ENCODE results near the gene MRPS33. TPM values are rescaled to one million over a fixed set of nuclear protein-coding genes. Genes with fewer than 3 reads are reported as not detected.

Gene MRPS33
- total and polyA plus RNA-seq, 2 of the 13 experiments (the other 11 are each of a cell fraction or from before 2014, with no cell fraction given) = 50.9 to 91.0 TPM

DNA sequence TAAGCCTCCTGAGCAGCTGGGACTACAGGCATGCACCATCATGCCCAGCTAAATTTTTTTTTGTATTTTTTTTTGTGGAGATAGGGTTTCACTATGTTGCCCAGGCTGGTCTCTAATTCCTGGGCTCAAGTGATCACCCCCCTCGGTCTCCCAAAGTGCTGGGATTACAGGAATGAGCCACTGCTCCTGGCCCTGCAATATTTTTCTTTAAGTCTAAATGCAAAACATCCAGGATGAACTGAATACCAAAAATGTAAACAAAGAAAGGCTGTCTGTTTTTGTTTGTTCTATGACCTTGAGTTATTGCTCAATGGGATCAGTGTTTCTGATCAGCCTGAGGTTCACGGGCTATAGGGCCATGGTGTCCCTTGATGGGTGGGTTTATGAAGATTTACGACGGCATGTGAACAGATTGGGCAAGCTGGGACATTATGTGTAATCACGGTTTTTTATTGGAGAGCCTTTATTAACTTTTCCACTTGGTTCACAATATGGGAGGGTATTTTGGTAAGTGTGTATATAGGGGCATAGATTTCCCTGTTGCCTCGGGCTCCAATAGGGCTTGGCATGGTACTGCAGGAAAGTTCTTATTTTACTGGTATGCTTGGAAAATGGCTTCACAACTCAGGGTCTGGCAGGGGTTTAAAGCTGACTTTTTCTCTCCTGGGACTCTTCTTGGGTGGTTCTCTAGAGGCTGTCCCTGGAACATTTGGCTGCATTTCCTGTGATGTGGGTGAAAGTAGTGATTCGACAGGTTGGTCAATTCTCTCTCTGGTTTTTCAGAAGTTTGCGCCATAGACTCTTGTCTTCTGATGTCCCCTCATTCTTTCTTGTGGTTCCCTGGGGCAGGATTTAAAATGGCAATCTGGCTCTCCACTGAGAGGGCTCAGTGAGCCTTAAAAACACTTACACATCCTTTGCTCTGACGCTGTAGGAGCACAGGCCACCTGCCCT lies 41.6 kb downstream of the MRPS33 start:
- peak; percentile 90 for DNase-seq (ENCODE audit: low spot score)
- H4K20me1 ChIP-seq (ENCODE audit: insufficient read depth, low read length) = no peaks in the 10 kb centered on the region
- peaks cover 76% of the 10 kb centered on the region for H3K4me1 ChIP-seq (ENCODE audit: insufficient read depth, low read length)
- peak overlapping the region; percentile 85 for H3K27ac ChIP-seq (ENCODE audit: extremely low read length, insufficient read depth, low read length)
- BruUV-seq (replicated peaks) = no TSS peak
- FAIRE-seq = peak; percentile 64
- H3K9ac ChIP-seq (ENCODE audit: insufficient read depth, low read depth, low read length) = peak overlapping the region; percentile 45
- peak overlapping the region; percentile 81 for H3K4me2 ChIP-seq (ENCODE audit: low read depth, low read length)
- in situ Hi-C loops (cut with HindIII; ENCODE audit: extremely low pct_ligation_motif_present, low pct_unique_long_range_greater_than_20kb) = no loop called here
- H3K9me3 ChIP-seq (ENCODE audit: low read length) = no peaks in the 10 kb centered on the region
- intact Hi-C loops (cut with micrococcal nuclease; ENCODE audit: unreplicated experiment) = loop anchor here (2.0 kb wide), 1 partner anchor 48 kb away; the partner anchor contains the start of gene BRAF
- no peaks in the 10 kb centered on the region for H3K36me3 ChIP-seq (replicated peaks in 1 of 2; ENCODE audit: control insufficient read depth in 1 of 2, insufficient read depth in 2 of 2, low read length in 2 of 2)
- no peaks in the 10 kb centered on the region for H3K27me3 ChIP-seq (ENCODE audit: control insufficient read depth in 1 of 2, insufficient read depth in 2 of 2, low read length in 2 of 2)
- no peaks in the 10 kb centered on the region for H3K79me2 ChIP-seq (ENCODE audit: insufficient read depth, low read length)
- POLR2A ChIA-PET = interaction anchor here (1.5 to 1.6 kb wide), 2 partner anchors 49 to 143 kb away, joined by 3 to 7 read pairs; partner anchors contain the start of gene BRAF
- H2AFZ ChIP-seq (ENCODE audit: low read length) = no peak overlapping the region
- peak; percentile 79 for ATAC-seq
- CTCF ChIA-PET (ENCODE audit: low intra/inter-chr PET ratio, low total read pairs) = no interaction called here
- 11% methylated on average over 8 of the region's 9 CpGs for WGBS (ENCODE audit: low lambda C conversion rate)
- H3K4me3 ChIP-seq (replicated peaks in 1 of 3; ENCODE audit: insufficient read depth in 1 of 3, low read depth in 2 of 3, low read length in 3 of 3) = peak overlapping the region; percentile 34 to 43 (median 36); a peak in 5 of 6 replicates
- TF ChIP-seq ASH2L (IDR thresholded peaks at IDR 0.05; ENCODE audit: insufficient read length, low read depth, low read length) (peak; percentile 53), SP2 (CRISPR knock-in tag; IDR thresholded peaks at IDR 0.05) (no peak), ZNF33B (CRISPR knock-in tag; IDR thresholded peaks at IDR 0.05) (no peak), POGZ (CRISPR knock-in tag; IDR thresholded peaks at IDR 0.05) (peak; percentile 72), ZNF569 (CRISPR knock-in tag; IDR thresholded peaks at IDR 0.05; ENCODE audit: borderline replicate concordance) (no peak), KDM6A (CRISPR knock-in tag; IDR thresholded peaks at IDR 0.05; ENCODE audit: low read depth) (peak; percentile 72), TCF7 (IDR thresholded peaks at IDR 0.05; ENCODE audit: low read depth) (peak; percentile 62), BORCS8-MEF2B (CRISPR knock-in tag; IDR thresholded peaks at IDR 0.05) (0 out of 2 replicates have a peak, but pooled peaks have one; percentile 44), PCBP2 (optimal IDR thresholded peaks at IDR 0.05; ENCODE audit: low read depth, low read length, poor library complexity, severe bottlenecking) (no peak), ZNF460 (CRISPR knock-in tag; IDR thresholded peaks at IDR 0.05; ENCODE audit: borderline replicate concordance) (no peak), YY1 (IDR thresholded peaks at IDR 0.05; ENCODE audit: insufficient read depth, insufficient replicate concordance, low read depth, low read length) (peak; percentile 8), DPF2 (CRISPR knock-in tag; IDR thresholded peaks at IDR 0.05; ENCODE audit: borderline replicate concordance, low read depth) (peak; percentile 84; the same call in 1 of the 2 replicates), ZFY (CRISPR knock-in tag; IDR thresholded peaks at IDR 0.05) (peak; percentile 40; the same call in 1 of the 2 replicates), ZSCAN31 (CRISPR knock-in tag; IDR thresholded peaks at IDR 0.05; ENCODE audit: low read depth) (peak; percentile 36; the same call in 1 of the 2 replicates), ZNF205 (CRISPR knock-in tag; IDR thresholded peaks at IDR 0.05) (peak; percentile 59; the same call in 1 of the 2 replicates), ZKSCAN8 (CRISPR knock-in tag; IDR thresholded peaks at IDR 0.05; ENCODE audit: borderline replicate concordance) (peak; percentile 90; the same call in 1 of the 2 replicates), MED1 (CRISPR knock-in tag; IDR thresholded peaks at IDR 0.05) (peak; percentile 76), ZBTB20 (CRISPR knock-in tag; IDR thresholded peaks at IDR 0.05; ENCODE audit: borderline replicate concordance, low read depth) (peak; percentile 47; the same call in 1 of the 2 replicates), TGIF2 (CRISPR knock-in tag; IDR thresholded peaks at IDR 0.05) (no peak), KMT2A (CRISPR knock-in tag; IDR thresholded peaks at IDR 0.05) (0 out of 2 replicates have a peak, but pooled peaks have one; percentile 68), ARID2 (CRISPR knock-in tag; IDR thresholded peaks at IDR 0.05; ENCODE audit: borderline replicate concordance) (0 out of 2 replicates have a peak, but pooled peaks have one; percentile 24)
- TF ChIP-seq, protein P1, sequence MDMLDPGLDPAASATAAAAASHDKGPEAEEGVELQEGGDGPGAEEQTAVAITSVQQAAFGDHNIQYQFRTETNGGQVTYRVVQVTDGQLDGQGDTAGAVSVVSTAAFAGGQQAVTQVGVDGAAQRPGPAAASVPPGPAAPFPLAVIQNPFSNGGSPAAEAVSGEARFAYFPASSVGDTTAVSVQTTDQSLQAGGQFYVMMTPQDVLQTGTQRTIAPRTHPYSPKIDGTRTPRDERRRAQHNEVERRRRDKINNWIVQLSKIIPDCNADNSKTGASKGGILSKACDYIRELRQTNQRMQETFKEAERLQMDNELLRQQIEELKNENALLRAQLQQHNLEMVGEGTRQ (IDR thresholded peaks at IDR 0.05; ENCODE audit: low read depth, low read length) = no peak
- TF ChIP-seq, protein P1 (CRISPR knock-in tag; IDR thresholded peaks at IDR 0.05; ENCODE audit: borderline replicate concordance) = no peak

Measured in HepG2 (cell line).